ENCODE measurements around the gene HOXA10.

Gene HOXA10

GRCh38 chr7:27160145-27160545, 14.0 kb downstream of the HOXA10 start:
- TF ChIP-seq PPARA (CRISPR knock-in tag; IDR thresholded peaks at IDR 0.05; ENCODE audit: borderline replicate concordance) (no peak), BACH2 (CRISPR knock-in tag; IDR thresholded peaks at IDR 0.05; ENCODE audit: borderline replicate concordance) (no peak), ZNF565 (CRISPR knock-in tag; conservative IDR thresholded peaks at IDR 0.05; ENCODE audit: low read depth) (no peak), RARB (CRISPR knock-in tag; IDR thresholded peaks at IDR 0.05) (no peak), CSDC2 (CRISPR knock-in tag; IDR thresholded peaks at IDR 0.05) (no peak), CSRNP3 (CRISPR knock-in tag; IDR thresholded peaks at IDR 0.05) (no peak), ARNTL (CRISPR knock-in tag; IDR thresholded peaks at IDR 0.05; ENCODE audit: borderline replicate concordance, low read depth) (no peak), SNAI2 (CRISPR knock-in tag; IDR thresholded peaks at IDR 0.05) (no peak), ESRRG (CRISPR knock-in tag; IDR thresholded peaks at IDR 0.05) (no peak), ZFP30 (CRISPR knock-in tag; IDR thresholded peaks at IDR 0.05) (no peak), GLIS3 (CRISPR knock-in tag; IDR thresholded peaks at IDR 0.05) (no peak), TCF4 (CRISPR knock-in tag; IDR thresholded peaks at IDR 0.05; ENCODE audit: borderline replicate concordance) (no peak), ZC3H10 (CRISPR knock-in tag; IDR thresholded peaks at IDR 0.05) (no peak)
- TF ChIP-seq, protein P1, sequence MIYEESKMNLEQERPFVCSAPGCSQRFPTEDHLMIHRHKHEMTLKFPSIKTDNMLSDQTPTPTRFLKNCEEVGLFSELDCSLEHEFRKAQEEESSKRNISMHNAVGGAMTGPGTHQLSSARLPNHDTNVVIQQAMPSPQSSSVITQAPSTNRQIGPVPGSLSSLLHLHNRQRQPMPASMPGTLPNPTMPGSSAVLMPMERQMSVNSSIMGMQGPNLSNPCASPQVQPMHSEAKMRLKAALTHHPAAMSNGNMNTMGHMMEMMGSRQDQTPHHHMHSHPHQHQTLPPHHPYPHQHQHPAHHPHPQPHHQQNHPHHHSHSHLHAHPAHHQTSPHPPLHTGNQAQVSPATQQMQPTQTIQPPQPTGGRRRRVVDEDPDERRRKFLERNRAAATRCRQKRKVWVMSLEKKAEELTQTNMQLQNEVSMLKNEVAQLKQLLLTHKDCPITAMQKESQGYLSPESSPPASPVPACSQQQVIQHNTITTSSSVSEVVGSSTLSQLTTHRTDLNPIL (CRISPR knock-in tag; IDR thresholded peaks at IDR 0.05; ENCODE audit: low read depth) = no peak
- TF ChIP-seq, protein P2, sequence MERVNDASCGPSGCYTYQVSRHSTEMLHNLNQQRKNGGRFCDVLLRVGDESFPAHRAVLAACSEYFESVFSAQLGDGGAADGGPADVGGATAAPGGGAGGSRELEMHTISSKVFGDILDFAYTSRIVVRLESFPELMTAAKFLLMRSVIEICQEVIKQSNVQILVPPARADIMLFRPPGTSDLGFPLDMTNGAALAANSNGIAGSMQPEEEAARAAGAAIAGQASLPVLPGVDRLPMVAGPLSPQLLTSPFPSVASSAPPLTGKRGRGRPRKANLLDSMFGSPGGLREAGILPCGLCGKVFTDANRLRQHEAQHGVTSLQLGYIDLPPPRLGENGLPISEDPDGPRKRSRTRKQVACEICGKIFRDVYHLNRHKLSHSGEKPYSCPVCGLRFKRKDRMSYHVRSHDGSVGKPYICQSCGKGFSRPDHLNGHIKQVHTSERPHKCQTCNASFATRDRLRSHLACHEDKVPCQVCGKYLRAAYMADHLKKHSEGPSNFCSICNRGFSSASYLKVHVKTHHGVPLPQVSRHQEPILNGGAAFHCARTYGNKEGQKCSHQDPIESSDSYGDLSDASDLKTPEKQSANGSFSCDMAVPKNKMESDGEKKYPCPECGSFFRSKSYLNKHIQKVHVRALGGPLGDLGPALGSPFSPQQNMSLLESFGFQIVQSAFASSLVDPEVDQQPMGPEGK (CRISPR knock-in tag; IDR thresholded peaks at IDR 0.05; ENCODE audit: borderline replicate concordance) = no peak
- no peak for ATAC-seq

- TF ChIP-seq ZFP30 (CRISPR knock-in tag; IDR thresholded peaks at IDR 0.05) = no peak
- TF ChIP-seq, protein P1 (CRISPR knock-in tag; IDR thresholded peaks at IDR 0.05; ENCODE audit: low read depth) = no peak
- TF ChIP-seq, protein P2 (CRISPR knock-in tag; IDR thresholded peaks at IDR 0.05; ENCODE audit: borderline replicate concordance) = no peak
- TF ChIP-seq TCF4 (CRISPR knock-in tag; IDR thresholded peaks at IDR 0.05; ENCODE audit: borderline replicate concordance) = no peak
- TF ChIP-seq RARB (CRISPR knock-in tag; IDR thresholded peaks at IDR 0.05) = no peak
- no peak for TF ChIP-seq ZNF8 (CRISPR knock-in tag; IDR thresholded peaks at IDR 0.05)
- no peak for TF ChIP-seq PPARA (CRISPR knock-in tag; IDR thresholded peaks at IDR 0.05; ENCODE audit: borderline replicate concordance)
- TF ChIP-seq ISL1 (CRISPR knock-in tag; IDR thresholded peaks at IDR 0.05) = no peak
- no peak for TF ChIP-seq POU6F1 (CRISPR knock-in tag; IDR thresholded peaks at IDR 0.05; ENCODE audit: borderline replicate concordance, low read depth)
- no peak for TF ChIP-seq TOX (CRISPR knock-in tag; IDR thresholded peaks at IDR 0.05; ENCODE audit: borderline replicate concordance)
- ATAC-seq = no peak
These were observed 14.6 kb downstream of the HOXA10 start for GRCh38 chr7:27159266-27160144.
